ENCODE results near the gene NPR3.

- TF ChIP-seq CTCF (IDR thresholded peaks at IDR 0.05): no peak
- TF ChIP-seq POLR2A (IDR thresholded peaks at IDR 0.05): no peak
Measured at GRCh38 chr5:32785611-32786254, 74.6 kb downstream of the NPR3 start.
